Measurements from ENCODE around the gene CLASRP. TPM values are rescaled to one million over a fixed set of nuclear protein-coding genes. Genes with fewer than 3 reads are reported as not detected.

The CLASRP gene
- total and polyA plus RNA-seq, 11 donors: 25.8 to 68.2 (median 32.4) TPM

GRCh38 chr19:45119582-45119981 lies 80.7 kb downstream of the CLASRP start:
- no peaks in the 10 kb centered on the region for H3K27me3 ChIP-seq
- no peak overlapping the region for H3K27ac ChIP-seq
- no peak for ATAC-seq
- no peak for DNase-seq
- TF ChIP-seq POLR2A (IDR thresholded peaks at IDR 0.05) (no peak), CTCF (IDR thresholded peaks at IDR 0.05) (no peak)
- H3K36me3 ChIP-seq: no peaks in the 10 kb centered on the region
- peaks cover 0 to 27% (median 14%) of the 10 kb centered on the region in 12 donors for H3K4me1 ChIP-seq
- no peaks in the 10 kb centered on the region for H3K9me3 ChIP-seq
- WGBS, 4 donors: 90 to 94% (median 91%) methylated on average over 5 to 6 of the region's 6 CpGs
- intact Hi-C loops (cut with DNase I): no loop called here
- H3K4me3 ChIP-seq: no peak overlapping the region

Other genes with a start within 250 kb of the CLASRP start
- gene BCAM, start 229.9 kb upstream of the CLASRP start, total RNA-seq: 100 to 1,000 TPM in 4 of 9 donors, 10 to 100 TPM in 5; 50.9 to 160 (median 94.3) TPM
- gene BCAM, start 229.9 kb upstream of the CLASRP start, polyA plus RNA-seq: 100 to 1,000 TPM in 1 of 2 donors, 10 to 100 TPM in 1; 55.3 to 126 TPM
- gene NECTIN2, start 192.7 kb upstream of the CLASRP start, total RNA-seq: 10 to 100 TPM; 37.0 to 99.6 (median 57.6) TPM
- 10 to 100 TPM; 40.9 to 96.5 TPM for gene NECTIN2, start 192.7 kb upstream of the CLASRP start, polyA plus RNA-seq
- 10 to 100 TPM; 32.2 to 58.8 (median 46.3) TPM for gene TOMM40, start 147.8 kb upstream of the CLASRP start, total RNA-seq
- 10 to 100 TPM; 41.3 to 79.9 TPM for gene TOMM40, start 147.8 kb upstream of the CLASRP start, polyA plus RNA-seq
- 100 to 1,000 TPM in 2 of 9 donors, 10 to 100 TPM in 5, 1 to 10 TPM in 2; 4.1 to 149 (median 25.7) TPM for gene APOE, start 133.2 kb upstream of the CLASRP start, total RNA-seq
- 10 to 100 TPM; 33.2 to 35.7 TPM for gene APOE, start 133.2 kb upstream of the CLASRP start, polyA plus RNA-seq
- 10 to 100 TPM in 2 of 9 donors, 1 to 10 TPM in 5, under 1 TPM in 1, not detected in 1; 0.83 to 84.7 (median 3.8) TPM for gene APOC1, start 124.4 kb upstream of the CLASRP start, total RNA-seq
- gene APOC1, start 124.4 kb upstream of the CLASRP start, polyA plus RNA-seq: 1 to 10 TPM; 1.1 to 2.1 TPM
- gene APOC4, start 96.8 kb upstream of the CLASRP start, total RNA-seq: not detected
- gene APOC4, start 96.8 kb upstream of the CLASRP start, polyA plus RNA-seq: not detected
- 1 to 10 TPM in 2 of 9 donors, under 1 TPM in 1, not detected in 6; 0.70 to 1.6 (median 1.3) TPM for gene APOC2, start 93.0 kb upstream of the CLASRP start, total RNA-seq
- gene APOC2, start 93.0 kb upstream of the CLASRP start, polyA plus RNA-seq: under 1 TPM in 1 of 2 donors, not detected in 1; 0.19 TPM
- gene CLPTM1, start 83.7 kb upstream of the CLASRP start, total RNA-seq: 100 to 1,000 TPM in 3 of 9 donors, 10 to 100 TPM in 6; 89.2 to 118 (median 96.0) TPM
- 100 to 1,000 TPM in 1 of 2 donors, 10 to 100 TPM in 1; 90.9 to 120 TPM for gene CLPTM1, start 83.7 kb upstream of the CLASRP start, polyA plus RNA-seq
- 10 to 100 TPM in 2 of 9 donors, 1 to 10 TPM in 7; 2.8 to 23.2 (median 6.7) TPM for gene RELB, start 37.6 kb upstream of the CLASRP start, total RNA-seq
- gene RELB, start 37.6 kb upstream of the CLASRP start, polyA plus RNA-seq: 10 to 100 TPM in 1 of 2 donors, 1 to 10 TPM in 1; 1.6 to 15.0 TPM
- gene ZNF296, start 37.4 kb downstream of the CLASRP start, total RNA-seq: 1 to 10 TPM in 1 of 9 donors, under 1 TPM in 6, not detected in 2; 0.16 to 1.2 (median 0.36) TPM
- gene ZNF296, start 37.4 kb downstream of the CLASRP start, polyA plus RNA-seq: under 1 TPM; 0.19 to 0.46 TPM
- 10 to 100 TPM; 11.4 to 22.0 (median 17.0) TPM for gene GEMIN7, start 40.2 kb downstream of the CLASRP start, total RNA-seq
- 10 to 100 TPM; 25.0 to 40.8 TPM for gene GEMIN7, start 40.2 kb downstream of the CLASRP start, polyA plus RNA-seq
- 10 to 100 TPM; 16.0 to 33.7 (median 17.1) TPM for gene PPP1R37, start 54.1 kb downstream of the CLASRP start, total RNA-seq
- 10 to 100 TPM; 24.0 to 27.9 TPM for gene PPP1R37, start 54.1 kb downstream of the CLASRP start, polyA plus RNA-seq
- under 1 TPM in 3 of 9 donors, not detected in 6; 0.09 to 0.28 (median 0.09) TPM for gene NKPD1, start 121.9 kb downstream of the CLASRP start, total RNA-seq
- under 1 TPM in 1 of 2 donors, not detected in 1; 0.18 TPM for gene NKPD1, start 121.9 kb downstream of the CLASRP start, polyA plus RNA-seq
- 10 to 100 TPM in 8 of 9 donors, 1 to 10 TPM in 1; 7.7 to 22.8 (median 18.6) TPM for gene TRAPPC6A, start 139.2 kb downstream of the CLASRP start, total RNA-seq
- gene TRAPPC6A, start 139.2 kb downstream of the CLASRP start, polyA plus RNA-seq: 10 to 100 TPM; 12.3 to 19.2 TPM
- 1 to 10 TPM; 2.9 to 8.1 (median 4.8) TPM for gene BLOC1S3, start 139.7 kb downstream of the CLASRP start, total RNA-seq
- 1 to 10 TPM; 2.0 to 8.0 TPM for gene BLOC1S3, start 139.7 kb downstream of the CLASRP start, polyA plus RNA-seq
- gene EXOC3L2, start 206.4 kb downstream of the CLASRP start, total RNA-seq: 1 to 10 TPM in 4 of 9 donors, under 1 TPM in 5; 0.32 to 2.5 (median 0.85) TPM
- gene EXOC3L2, start 206.4 kb downstream of the CLASRP start, polyA plus RNA-seq: 1 to 10 TPM in 1 of 2 donors, under 1 TPM in 1; 0.88 to 1.3 TPM
- 10 to 100 TPM; 25.5 to 46.9 (median 32.8) TPM for gene MARK4, start 212.2 kb downstream of the CLASRP start, total RNA-seq
- 10 to 100 TPM; 18.0 to 28.5 TPM for gene MARK4, start 212.2 kb downstream of the CLASRP start, polyA plus RNA-seq

Measured in heart left ventricle (tissue), 16 donors.